C4-2B (cell line): ENCODE data around the gene HOXB7.

Experiments
- H3K27ac ChIP-seq: fragments of 450-650 bp; 2 replicates; pipeline ENCODE4 v1.5.1; 2017
- ZFX ChIP-seq: fragments of 450-650 bp; IDR thresholded peaks from 2 replicates; pipeline ENCODE4 v1.6.1; 2017
- TF ChIP-seq, protein P1 (sequence below): fragments of 450-650 bp; conservative IDR thresholded peaks from 2 replicates; pipeline ENCODE4 v1.5.1; 2017; ENCODE audit warnings: mild to moderate bottlenecking

HOXB7 gene

DNA sequence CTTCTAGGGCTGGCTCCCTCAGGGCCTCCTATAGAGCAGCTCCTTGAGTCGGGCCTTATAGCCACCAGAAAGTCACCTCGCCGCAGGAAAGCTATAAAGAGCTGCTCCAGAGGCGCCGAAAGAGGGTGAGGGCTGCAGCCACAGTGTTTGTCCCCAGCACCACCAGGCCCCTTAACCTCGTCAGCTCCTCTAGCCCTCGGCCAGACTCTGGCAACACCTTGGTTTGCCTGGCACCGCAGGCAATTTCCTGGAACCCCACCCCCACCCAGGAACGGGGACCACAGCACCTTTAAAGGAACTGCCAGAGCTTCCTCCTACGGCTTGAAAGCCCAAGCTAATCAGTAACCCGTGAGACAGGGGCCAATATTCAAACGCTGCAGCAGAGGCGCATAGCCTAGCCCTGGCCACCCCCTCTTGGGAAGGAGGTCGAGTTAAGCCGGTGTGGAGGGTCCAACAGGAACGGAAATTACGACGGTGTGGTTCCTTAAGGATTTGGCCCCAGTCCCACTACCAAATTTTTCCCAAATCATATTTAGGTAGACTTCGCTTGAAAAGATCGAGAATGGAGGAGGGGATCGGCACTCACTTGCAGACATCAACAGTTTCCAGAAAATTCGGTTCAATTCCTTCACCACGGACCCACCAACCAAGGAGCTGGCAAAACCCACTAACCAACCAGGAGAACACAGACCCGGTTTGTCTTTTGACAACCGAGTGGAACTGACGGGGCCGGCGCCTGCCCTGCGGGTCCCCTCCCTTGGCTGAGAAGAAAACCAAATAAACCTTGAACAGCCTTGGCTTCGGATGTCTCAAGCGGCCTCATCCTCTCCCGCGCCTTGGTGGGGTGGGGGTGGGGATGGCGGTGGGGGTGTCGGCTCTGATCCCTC lies 9.0 kb downstream of the HOXB7 start:
- no peak for TF ChIP-seq ZFX
- TF ChIP-seq, protein P1, sequence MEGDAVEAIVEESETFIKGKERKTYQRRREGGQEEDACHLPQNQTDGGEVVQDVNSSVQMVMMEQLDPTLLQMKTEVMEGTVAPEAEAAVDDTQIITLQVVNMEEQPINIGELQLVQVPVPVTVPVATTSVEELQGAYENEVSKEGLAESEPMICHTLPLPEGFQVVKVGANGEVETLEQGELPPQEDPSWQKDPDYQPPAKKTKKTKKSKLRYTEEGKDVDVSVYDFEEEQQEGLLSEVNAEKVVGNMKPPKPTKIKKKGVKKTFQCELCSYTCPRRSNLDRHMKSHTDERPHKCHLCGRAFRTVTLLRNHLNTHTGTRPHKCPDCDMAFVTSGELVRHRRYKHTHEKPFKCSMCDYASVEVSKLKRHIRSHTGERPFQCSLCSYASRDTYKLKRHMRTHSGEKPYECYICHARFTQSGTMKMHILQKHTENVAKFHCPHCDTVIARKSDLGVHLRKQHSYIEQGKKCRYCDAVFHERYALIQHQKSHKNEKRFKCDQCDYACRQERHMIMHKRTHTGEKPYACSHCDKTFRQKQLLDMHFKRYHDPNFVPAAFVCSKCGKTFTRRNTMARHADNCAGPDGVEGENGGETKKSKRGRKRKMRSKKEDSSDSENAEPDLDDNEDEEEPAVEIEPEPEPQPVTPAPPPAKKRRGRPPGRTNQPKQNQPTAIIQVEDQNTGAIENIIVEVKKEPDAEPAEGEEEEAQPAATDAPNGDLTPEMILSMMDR: no peak
- H3K27ac ChIP-seq: no peak overlapping the region

DNA sequence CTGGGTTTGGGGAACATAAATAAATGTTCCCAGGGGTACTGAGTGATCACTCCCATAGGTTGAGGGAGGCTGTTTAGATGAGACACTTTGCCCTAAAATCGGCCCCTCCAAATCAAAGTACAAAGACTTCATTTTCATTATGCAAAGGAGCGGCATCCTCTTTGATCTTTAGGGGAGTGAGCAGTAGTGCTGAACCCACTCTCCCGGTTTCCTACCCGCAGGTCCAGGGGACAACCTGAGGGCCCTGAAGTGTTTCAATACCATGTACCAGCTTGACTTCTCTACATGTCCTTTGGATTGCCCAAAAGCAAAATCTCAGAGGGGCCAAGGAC lies 9.6 kb downstream of the HOXB7 start:
- H3K27ac ChIP-seq: no peak overlapping the region
- no peak for TF ChIP-seq ZFX
- TF ChIP-seq, protein P1: no peak

DNA sequence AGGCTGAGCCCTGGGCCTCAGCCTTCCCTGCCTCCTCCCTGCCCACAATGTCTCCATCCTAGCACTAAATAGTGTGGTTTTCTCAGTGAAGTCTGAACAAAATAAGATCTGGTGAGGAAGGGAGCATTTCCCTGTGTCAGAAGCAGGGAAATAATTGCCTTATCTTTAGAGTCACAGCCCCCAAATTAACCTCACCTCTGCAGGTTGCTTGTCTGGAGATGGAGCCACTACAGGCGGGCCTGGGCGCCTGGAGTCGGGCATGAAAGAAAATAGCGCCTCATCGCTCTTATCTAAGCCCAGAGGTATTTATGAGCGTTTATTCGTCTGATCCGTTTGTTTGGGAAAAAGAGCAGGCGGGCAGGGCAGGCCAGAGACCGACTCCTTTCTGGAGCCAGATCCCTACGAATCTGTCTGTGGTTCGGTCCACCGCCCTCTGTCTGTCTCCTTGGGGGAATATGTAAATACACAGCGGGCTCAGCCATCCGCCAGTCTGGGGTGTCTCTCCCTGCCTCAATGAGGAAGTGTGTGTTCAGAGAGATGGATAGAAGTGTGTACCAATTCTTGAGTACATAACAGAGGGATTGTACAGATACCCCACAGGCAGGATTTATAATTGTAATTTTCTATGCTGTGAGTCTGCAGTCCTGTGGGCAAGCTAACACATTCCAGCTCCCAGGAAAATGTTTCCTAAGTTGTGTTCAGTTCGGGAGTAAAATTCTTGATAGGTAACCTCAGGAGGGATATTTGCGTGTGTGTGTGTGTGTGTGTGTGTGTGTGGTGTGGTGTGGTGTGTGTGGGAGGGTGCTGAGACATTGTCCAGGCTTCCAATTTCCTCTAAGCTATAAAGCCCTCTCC lies 10.3 kb downstream of the HOXB7 start:
- no peak overlapping the region for H3K27ac ChIP-seq
- no peak for TF ChIP-seq ZFX
- TF ChIP-seq, protein P1: no peak

DNA sequence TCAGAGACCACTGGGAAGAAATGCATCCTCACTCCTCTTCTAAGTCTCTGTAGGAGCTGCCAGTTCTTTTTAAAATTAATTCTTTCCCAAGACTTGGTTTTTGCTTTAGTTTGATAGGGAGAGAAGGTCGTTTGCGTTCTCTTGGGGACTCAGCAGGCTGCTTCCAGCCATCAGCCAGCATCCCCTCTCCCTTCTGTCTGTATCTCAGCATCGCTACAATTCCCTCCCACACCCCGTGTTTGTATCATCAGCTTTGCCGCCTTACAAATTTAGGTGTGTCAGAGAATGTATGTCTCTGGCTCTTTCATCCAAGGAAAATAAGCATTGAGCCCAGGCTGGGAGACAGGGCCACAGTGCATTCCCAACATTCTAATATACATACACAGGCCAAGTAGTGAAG lies 11.5 kb downstream of the HOXB7 start:
- no peak for TF ChIP-seq ZFX
- H3K27ac ChIP-seq: no peak overlapping the region

DNA sequence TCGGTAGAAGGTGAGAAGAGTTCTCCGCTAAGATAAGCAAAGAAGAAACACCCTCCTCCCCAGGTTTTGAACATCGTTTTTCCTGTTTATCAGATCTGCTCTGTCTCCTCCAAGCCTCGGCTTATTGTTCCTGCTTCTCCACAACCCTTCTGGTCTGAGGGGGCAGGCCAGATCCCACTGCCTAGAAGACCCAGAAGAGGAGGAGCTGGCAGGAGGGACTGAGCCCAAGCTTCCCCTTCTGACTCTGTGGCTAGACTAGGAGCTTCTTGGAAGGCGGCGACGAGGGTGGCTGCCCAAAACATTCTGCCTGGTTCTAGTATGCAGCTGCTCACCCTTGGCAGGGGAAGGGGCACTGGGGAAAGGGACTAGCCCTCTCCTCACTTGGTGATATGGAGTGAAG lies 12.1 kb downstream of the HOXB7 start:
- TF ChIP-seq, protein P1: no peak
- no peak for TF ChIP-seq ZFX
- H3K27ac ChIP-seq: no peak overlapping the region

DNA sequence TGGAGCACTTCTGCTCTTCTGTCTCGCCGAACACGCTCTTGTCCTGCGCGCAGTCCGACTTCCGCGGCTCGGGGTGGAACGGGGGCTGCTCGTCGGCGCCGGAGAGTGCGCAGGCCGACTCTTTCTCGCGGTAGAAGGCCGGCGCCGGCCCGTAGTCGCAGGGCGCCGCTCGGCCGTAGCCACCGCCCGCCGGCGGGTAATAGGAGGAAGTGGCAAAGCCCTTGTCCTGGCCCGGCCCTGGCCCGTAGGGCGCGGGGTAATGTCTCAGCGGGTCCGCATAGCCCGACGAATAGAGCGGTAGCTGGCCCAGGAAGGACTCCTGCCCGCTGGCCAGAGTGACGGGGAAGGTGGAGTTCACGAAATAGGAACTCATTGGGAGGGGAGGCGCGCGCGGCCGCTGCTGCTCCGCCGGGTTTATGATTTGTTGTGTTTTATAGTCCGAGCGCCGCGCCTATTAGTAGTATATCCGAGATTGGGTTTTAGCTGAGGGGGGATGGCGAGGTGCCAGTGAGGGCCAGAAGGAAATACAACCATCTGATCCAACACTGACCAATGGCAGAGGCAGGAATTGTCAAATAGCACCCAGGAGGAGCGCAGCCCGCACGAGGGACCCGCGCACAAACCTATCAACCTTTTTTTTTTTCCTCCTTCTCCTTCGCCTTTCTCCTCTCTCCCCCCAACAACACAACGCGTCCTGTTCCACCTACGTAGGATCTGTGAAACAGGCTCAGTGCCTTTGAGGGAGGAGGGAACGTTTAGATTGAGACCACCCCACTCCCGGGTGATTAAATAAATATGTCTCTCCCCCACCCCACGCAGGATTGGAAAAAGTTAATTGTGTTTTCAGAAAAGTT lies 12.8 kb downstream of the HOXB7 start:
- peak; percentile 38; the same call in 1 of the 2 replicates for TF ChIP-seq ZFX
- TF ChIP-seq, protein P1: no peak
- H3K27ac ChIP-seq: peak overlapping the region; percentile 25; the same call in 1 of the 2 replicates

DNA sequence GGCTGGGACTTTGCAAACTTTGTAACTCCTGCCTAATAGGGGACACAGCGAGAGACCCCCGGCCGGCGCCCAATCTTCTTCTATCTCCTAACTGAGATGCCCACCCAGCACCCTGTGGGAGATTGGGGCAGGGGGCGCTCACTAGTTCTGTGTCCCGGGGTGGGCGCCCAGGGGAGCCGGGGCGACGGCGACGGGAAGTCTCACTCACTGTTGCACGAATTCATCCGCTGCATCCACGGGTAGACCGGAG lies 13.4 kb downstream of the HOXB7 start:
- peak overlapping the region; percentile 25; the same call in 1 of the 2 replicates for H3K27ac ChIP-seq
- TF ChIP-seq ZFX: no peak
- TF ChIP-seq, protein P1: no peak
